ENCODE measurements around the gene SPAAR.
"Not testable (repeated sequence)": the region's sequence is repeated elsewhere in the genome, so short reads cannot be mapped to it uniquely, and the experiment has no call there.

Gene SPAAR

DNA sequence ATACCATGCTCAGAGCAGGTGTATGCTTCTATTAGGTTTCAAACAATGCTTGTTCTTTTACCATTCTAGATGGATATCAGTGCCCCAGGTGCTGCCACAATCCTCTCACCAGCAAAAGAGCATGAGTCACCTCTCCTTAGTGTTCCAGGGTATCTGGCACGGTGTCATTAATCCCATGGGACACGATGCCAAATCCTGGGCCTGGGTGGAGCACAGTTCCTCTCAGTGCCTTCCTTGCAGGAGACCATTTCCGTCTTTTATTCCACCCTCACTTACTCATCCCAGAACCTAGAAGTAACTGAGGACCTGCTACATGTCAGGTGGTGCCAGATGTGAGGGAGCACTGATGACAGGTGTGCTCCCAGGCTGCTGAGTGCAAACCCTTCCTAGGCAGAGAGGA is 37.7 kb upstream of the SPAAR start:
- Histone ChIP-seq H3K27me3 (ENCODE audit: insufficient read depth, low read depth, severe bottlenecking) (no peaks in the 10 kb centered on the region), H3K4me3 (ENCODE audit: low read depth, low read length) (no peak overlapping the region), H3K27ac (no peak overlapping the region), H3K36me3 (no peaks in the 10 kb centered on the region), H3K9me3 (ENCODE audit: severe bottlenecking) (no peaks in the 10 kb centered on the region)
- DNase-seq, result no peak
- TF ChIP-seq, protein P1, sequence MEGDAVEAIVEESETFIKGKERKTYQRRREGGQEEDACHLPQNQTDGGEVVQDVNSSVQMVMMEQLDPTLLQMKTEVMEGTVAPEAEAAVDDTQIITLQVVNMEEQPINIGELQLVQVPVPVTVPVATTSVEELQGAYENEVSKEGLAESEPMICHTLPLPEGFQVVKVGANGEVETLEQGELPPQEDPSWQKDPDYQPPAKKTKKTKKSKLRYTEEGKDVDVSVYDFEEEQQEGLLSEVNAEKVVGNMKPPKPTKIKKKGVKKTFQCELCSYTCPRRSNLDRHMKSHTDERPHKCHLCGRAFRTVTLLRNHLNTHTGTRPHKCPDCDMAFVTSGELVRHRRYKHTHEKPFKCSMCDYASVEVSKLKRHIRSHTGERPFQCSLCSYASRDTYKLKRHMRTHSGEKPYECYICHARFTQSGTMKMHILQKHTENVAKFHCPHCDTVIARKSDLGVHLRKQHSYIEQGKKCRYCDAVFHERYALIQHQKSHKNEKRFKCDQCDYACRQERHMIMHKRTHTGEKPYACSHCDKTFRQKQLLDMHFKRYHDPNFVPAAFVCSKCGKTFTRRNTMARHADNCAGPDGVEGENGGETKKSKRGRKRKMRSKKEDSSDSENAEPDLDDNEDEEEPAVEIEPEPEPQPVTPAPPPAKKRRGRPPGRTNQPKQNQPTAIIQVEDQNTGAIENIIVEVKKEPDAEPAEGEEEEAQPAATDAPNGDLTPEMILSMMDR (IDR thresholded peaks at IDR 0.05; ENCODE audit: low read depth, low read length), result no peak

DNA sequence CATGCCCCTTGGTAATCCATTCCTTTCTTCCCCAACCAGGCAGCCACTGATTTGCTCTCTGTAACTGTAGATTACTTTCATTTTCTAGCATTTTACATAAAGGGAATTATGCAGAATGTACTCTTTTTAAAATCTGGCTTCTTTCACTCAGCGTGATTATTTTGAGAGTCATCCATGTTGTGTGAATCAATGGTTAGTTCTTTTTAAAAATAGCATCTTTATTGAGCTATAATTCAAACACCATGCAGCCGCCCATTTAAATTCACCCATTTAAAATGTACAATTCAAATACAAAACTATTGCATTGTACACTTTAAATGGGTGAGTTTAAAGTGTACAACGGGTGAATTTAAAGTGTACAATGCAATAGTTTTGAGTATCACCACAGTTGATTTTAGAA is 36.8 kb upstream of the SPAAR start:
- no peak overlapping the region for H3K27ac ChIP-seq
- no peak for DNase-seq
- H3K36me3 ChIP-seq, result no peaks in the 10 kb centered on the region
- TF ChIP-seq, protein P1 (IDR thresholded peaks at IDR 0.05; ENCODE audit: low read depth, low read length), result no peak
- no peaks in the 10 kb centered on the region for H3K9me3 ChIP-seq (ENCODE audit: severe bottlenecking)
- no peaks in the 10 kb centered on the region for H3K27me3 ChIP-seq (ENCODE audit: insufficient read depth, low read depth, severe bottlenecking)
- no peak overlapping the region for H3K4me3 ChIP-seq (ENCODE audit: low read depth, low read length)

DNA sequence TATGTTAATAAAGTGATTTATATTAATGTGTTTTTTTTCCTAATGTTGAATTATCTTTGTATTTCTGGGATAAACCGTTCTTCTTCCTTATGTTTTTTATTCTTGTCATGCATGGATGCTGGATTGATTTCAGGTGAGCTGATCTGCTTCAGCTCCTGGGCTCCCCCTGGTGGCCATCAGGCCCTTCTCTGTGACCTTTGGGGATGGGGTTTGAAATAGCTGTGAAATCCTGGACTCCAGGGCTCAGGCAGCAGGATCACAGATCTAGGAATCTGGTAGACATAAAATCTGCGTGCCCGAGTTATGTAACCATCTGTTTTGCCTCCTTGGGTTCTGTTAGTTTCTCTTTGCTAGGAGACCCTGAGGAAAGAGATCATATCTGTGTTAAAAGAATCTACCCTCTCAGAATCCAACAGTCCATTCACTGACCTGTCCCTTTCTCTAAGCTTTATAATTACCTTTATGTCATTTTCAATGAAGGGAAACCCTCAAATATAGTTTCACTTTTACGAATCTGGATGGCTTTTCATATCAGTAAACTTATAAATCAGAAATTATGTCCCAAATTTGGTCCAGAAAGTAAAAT is 26.9 kb upstream of the SPAAR start:
- no peak overlapping the region for H3K4me3 ChIP-seq (ENCODE audit: low read depth, low read length)

DNA sequence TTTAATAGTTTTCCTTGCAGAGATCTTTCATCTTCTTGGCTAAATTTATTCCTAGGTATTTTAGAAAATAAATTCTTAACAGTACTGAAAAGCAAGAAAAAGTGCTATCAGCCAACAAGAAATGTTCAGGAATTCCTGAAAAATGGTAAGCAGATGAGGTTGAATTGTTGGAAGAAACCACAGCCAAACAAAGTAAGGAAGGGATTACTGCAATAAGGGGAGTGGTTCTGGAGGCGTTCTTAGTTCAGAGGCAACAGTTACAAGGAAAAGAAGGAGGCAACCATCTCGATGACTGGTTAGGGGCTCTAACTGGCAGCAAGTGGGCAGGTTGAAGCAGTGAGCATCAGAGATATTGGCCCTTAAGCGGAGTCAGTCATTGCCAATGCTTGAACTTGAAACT is 26.3 kb upstream of the SPAAR start:
- no peak overlapping the region for H3K27ac ChIP-seq
- H3K9me3 ChIP-seq (ENCODE audit: severe bottlenecking), result no peaks in the 10 kb centered on the region
- H3K4me3 ChIP-seq (ENCODE audit: low read depth, low read length), result no peak overlapping the region
- H3K36me3 ChIP-seq, result no peaks in the 10 kb centered on the region
- H3K27me3 ChIP-seq (ENCODE audit: insufficient read depth, low read depth, severe bottlenecking), result no peaks in the 10 kb centered on the region
- TF ChIP-seq, protein P1 (IDR thresholded peaks at IDR 0.05; ENCODE audit: low read depth, low read length), result no peak
- DNase-seq, result no peak

More for the DNA sequence above, 26.9 kb upstream of the SPAAR start:
- H3K36me3 ChIP-seq, result no peaks in the 10 kb centered on the region
- no peaks in the 10 kb centered on the region for H3K27me3 ChIP-seq (ENCODE audit: insufficient read depth, low read depth, severe bottlenecking)
- H3K9me3 ChIP-seq (ENCODE audit: severe bottlenecking), result no peaks in the 10 kb centered on the region
- H3K27ac ChIP-seq, result no peak overlapping the region
- TF ChIP-seq, protein P1 (IDR thresholded peaks at IDR 0.05; ENCODE audit: low read depth, low read length), result peak; percentile 82
- DNase-seq, result peak; percentile 84

DNA sequence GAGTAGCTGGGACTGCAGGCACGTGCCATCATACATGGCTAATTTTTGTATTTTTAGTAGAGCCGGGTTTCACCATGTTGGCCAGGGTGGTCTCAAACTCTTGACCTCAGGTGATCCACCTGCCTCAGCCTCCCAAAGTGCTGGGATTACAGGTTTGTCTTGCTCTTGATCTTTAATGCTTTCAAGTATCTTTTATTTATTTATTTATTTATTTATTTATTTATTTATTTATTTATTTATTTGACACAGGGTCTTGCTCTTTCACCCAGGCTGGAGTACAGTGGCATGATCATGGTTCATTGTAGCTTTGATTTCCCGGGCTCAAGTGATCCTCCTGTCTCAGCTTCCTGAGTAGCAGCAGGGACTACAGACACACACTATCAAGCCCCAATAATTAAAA is 24.4 kb upstream of the SPAAR start:
- H3K4me3 ChIP-seq (ENCODE audit: low read depth, low read length); H3K27me3 ChIP-seq (ENCODE audit: insufficient read depth, low read depth, severe bottlenecking); H3K36me3 ChIP-seq; DNase-seq; H3K9me3 ChIP-seq (ENCODE audit: severe bottlenecking); H3K27ac ChIP-seq: not testable (repeated sequence)

DNA sequence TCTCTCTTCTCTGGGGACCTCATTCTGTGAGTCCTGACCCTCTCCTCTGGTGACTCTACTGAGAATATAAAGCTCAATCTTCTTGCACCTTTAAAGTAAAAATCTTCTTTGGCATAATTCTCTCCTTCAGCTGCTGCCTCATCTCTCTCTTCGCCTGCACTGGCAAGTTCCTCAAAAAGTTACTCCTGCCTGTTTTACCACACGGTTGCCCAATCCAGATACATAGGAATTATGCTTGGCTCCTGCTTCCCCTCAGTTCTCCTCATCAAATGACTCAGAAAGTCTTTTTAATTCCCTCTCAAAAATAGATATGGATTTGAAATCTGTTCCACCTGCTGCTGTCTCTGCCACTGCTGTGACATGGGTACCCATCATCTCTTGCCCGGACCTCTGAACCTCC is 17.6 kb upstream of the SPAAR start:
- Histone ChIP-seq H3K27ac (no peak overlapping the region), H3K4me3 (ENCODE audit: low read depth, low read length) (no peak overlapping the region), H3K9me3 (ENCODE audit: severe bottlenecking) (no peaks in the 10 kb centered on the region), H3K36me3 (no peaks in the 10 kb centered on the region), H3K27me3 (ENCODE audit: insufficient read depth, low read depth, severe bottlenecking) (no peaks in the 10 kb centered on the region)
- no peak for DNase-seq
- TF ChIP-seq, protein P1 (IDR thresholded peaks at IDR 0.05; ENCODE audit: low read depth, low read length), result no peak
